GM21423 (cell line): ENCODE data around the gene CYP11A1.

Experiments used
- ATAC-seq: cut with Tn5 transposase; IDR thresholded peaks from one replicate; pipeline ENCODE4 v1.9.1; 2021; ENCODE audit warnings: mild to moderate bottlenecking, moderate library complexity; ENCODE audit not compliant: unreplicated experiment

Gene CYP11A1

DNA sequence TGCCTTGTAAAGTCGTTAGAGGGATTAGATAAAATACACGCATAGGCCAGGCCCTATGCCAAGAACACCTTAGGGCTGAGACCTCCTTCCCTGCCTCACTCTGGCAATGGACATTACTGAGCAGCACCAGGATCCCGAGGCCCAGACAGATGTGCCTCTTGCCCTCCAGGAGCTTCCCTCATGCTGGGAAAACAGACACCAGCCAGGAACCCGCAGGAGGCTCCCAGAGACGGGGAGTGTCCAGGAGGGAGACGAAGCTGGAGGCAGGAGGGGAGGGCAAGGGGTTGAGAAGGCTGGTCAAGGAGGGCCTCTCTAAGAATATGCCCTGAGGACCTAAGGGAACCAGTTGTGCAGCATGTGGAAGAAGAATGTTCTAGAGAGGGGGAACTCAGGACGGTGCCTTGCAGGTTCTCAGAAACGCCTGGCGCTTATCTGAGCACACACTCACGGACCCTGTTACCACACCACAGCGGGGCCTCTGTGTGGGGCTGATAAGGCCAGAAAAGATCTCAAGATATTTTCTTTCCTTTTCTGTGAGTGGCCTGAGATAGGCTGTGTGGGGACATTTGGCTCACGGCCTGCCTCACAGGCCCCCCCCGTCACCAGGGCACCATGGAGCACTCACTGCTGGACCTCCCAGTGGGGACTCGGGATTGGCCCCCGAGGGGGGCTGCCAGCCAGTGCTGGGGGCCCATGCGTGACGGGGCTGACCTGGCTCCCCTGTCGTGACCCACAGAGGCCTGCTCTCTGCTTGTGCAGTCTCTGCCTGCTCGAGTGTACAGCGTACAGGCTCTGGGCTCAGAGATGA, 22.0 kb upstream of the CYP11A1 start:
- no peak for ATAC-seq

DNA sequence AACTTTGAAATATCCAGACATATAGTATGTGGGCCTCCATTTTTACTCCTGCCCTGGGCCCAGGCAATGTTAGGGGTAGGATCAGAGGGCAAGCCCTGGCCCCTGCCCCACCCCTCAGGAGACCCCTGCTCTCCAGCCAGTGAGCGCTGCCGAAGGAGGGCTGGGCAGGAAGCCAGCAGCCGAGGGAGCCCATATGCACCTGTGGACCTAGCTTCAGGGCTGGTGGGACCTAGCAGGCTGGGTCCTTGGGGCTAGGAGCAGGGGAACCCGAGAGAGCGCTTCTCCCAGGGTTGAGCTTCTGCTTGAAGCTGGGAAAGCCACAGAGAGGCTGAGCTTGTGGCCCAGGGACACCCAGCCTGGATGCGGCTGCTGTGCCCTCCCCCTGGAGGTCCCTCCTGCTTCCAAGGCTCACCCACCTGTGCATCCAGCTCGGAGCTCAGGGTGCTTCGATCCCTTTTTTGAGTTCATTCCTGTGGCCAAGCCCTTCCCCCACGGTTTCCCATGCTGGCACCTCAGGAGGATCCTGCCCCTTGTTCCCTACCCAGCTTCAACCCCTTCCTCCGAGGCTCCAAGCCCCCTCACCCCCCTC, 21.0 kb upstream of the CYP11A1 start:
- no peak for ATAC-seq

DNA sequence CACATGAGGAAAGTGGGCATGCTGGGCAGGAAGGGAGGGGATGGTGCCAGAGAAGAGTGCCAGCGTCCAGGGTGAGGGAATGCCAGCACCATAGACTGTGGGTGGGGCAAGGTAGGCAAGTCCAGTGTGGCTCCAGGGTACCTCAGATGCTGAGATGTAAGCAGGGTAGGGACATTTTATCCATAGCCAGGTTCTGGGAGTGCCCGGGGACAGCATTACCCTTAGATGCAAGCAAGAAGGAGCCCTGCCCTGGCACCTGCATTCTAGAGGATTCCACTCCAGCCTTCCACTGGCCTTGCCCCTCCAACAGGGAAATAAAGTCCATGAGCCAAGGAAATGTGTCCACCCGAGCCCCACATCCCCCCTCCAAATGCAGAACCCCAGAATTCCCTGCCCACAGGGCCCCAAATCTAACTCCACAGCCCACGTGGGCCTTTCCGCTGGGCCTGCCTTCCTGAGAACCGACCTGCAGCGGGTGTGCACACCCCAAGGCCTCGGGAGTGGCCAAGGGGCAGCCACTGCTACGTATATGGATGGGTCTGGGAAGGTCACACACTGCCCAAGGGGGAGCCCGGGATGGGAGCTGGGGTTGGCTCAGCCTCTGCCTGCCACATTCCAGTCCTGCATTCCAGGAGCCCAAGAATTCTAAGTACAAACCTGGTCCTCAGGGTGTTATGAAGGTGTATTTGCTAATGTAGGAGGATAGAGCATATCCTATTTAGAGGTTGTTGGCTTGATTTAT, 20.3 kb upstream of the CYP11A1 start:
- ATAC-seq, result no peak

DNA sequence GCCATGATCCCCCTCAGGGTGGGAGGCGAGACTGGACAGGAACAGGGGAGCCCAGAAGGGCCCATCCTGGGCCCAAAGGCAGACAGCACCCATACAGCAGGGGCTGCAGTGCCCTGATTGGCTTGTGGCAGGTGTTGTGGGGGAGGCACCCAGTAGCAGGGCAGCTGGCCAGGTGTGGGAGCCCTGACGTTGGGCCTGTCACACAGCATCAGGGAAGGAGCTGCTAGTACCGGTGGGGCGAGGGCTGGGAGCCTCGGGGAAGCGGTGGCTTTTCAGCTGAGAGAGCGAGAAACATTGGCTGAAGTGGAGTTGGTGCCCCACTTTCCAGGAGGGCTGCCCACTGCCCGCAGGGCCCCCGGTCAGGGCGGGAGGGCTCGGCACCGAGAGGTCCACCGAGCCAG, 19.7 kb upstream of the CYP11A1 start:
- no peak for ATAC-seq

DNA sequence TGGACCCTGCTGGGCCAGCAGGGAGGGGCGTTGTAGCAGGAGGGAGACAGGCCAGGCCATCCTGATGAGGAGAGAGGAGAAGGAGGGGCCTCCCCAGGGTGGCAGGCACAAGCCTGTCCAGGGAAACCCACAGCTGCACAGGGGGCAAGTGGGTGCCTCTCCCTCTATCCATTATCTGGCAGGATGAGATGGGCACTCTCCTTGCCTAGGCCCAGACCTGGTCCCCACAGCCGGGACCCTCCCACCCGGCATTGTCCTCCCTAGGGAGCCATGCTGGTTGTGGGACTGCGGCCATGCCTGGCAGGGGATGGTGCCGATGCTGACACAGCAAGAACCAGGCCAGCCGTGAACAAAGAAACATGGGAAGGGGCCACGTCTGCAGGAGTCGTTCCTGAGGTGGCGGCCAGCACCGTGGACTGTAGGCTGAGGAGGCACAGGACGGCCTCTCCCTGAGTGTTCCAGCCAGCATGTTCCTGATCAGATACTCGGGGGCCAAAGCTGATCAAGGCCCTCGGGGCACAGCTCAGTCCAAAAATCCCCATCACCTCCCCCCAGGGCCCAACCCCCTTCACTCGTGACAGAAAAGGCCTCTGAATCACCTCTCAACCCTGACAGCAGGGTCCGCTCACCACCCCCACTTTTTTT, 19.2 kb upstream of the CYP11A1 start:
- no peak for ATAC-seq

DNA sequence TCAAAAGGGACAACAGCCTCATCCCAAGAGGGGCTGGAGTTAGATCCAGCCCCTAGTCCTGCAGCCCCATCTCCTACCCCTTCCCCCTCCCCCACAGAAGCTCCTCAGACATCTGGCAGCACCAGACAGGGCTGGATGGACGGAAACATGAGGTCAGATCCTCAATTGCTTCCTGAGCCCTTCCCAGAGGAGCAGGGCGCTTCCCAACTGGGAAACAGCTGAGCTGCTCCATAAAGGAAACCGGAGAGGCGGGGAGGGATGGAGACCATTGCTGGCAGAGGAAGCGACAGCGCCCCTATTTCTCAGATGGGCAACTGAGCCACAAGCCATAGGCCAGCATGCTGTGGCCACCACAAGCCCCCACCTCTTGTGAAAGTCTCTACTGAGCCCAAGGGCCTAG, 18.3 kb upstream of the CYP11A1 start:
- ATAC-seq, result no peak

DNA sequence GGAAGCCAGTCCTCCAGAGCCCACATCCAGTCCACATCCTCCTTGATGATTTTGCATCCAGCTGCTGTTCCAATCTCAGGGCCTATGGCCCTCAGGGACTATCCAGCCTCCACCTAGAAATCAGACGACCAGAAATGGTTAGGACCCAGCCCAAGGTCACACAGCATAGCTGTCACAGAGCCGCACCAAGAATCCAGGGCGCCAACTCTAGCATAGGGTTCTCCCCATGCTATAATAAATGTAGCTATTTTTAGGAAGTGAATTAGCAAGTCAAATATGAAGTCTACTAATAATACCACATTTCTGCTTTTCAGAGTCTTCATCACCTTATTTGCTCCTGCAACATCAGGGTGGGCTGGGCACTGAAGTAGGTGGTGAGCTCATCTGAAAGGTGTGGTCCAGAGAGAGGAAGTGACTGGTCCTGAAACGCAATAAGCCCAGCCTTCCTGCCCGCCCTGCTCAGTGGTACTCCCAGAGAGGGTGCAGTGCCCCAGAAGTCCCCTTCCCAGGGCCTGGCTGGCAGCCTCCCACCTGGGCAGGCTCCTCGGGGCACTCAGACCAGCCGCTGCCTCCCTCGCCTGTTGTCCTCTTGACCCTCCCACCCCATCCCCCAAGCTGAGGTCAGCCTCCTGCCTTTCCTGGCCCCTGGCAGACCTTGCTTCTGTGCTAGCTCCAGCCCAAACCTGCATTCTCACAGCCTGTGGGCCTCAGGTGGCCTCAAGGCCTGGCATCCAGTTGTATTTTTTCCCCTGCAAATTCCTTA, 17.6 kb upstream of the CYP11A1 start:
- ATAC-seq, result peak; percentile 54

DNA sequence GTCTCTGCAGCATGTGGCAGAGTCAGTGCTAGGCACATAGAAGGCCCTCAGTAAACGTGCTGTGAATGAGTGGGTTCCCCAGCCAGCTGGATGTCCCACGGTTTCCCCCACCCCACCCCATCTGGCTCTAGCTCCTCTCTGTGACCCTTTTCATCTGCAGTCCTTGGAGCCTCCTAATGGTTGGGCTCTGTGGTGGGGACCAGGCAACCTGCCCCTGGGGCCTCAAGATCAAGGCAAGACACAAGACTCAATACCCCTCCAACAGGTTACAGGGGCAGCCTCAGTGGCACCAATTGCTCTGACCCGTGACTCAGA, 17.1 kb upstream of the CYP11A1 start:
- no peak for ATAC-seq

DNA sequence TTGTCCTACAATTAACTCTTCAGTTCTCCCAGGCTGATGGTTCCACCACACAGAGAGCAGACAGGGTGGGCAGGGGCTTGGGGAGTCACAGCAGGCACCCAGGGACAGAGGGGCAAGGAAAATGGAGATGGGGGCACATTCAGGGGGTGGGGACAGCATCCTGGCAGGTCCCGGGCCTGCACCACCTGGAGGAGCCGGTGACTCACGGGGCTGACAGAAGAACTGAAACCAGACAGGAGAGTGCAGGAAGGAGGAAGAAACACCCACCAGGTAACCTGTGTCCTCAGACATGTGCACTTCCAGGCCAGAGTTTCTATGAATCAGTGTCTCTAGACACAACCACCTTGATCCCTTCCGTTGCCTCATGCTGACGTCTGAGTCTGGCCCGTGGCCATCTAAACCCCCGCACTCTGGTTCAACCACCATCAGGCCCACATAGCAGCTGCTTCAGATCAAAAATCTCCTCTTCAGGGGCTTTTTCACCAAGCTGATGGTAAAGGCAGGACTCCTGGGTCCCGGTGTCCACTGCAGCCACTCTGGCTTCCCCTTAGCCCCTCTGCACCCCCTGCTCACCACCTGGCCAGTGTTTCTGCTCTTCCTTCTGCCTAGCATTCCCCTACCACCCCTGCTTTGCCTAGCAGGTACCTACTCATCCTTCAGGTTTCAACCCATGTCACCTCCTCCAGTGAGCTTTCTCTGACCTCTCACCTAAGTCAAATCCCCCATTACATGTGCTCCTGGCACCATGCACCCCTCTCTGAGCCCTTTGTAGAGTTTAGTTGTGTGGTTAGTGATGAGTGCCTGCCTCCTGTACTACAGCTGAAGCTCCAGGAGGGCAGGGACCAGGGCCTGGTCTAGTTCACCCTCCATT, 16.5 kb upstream of the CYP11A1 start:
- peak; percentile 51 for ATAC-seq

DNA sequence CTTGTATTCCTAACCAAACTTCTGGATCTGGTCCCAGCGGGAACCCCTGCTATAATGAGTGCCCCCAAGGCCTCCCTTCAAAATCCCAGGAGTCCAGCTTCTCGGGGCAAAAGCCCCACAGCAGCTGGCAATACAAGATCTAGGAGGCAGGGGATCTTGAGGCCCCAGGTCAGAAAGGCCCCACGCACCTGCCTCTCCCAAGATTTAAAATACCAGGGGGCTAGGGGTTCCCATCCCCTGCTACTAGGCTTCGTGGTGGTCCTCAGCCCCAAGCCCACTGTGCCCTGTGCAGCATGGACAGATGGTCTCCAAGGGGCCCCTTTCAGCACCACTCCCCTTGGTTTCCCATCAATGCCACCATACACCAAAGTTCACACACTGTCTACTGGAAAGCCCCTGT, 15.8 kb upstream of the CYP11A1 start:
- ATAC-seq, result no peak

DNA sequence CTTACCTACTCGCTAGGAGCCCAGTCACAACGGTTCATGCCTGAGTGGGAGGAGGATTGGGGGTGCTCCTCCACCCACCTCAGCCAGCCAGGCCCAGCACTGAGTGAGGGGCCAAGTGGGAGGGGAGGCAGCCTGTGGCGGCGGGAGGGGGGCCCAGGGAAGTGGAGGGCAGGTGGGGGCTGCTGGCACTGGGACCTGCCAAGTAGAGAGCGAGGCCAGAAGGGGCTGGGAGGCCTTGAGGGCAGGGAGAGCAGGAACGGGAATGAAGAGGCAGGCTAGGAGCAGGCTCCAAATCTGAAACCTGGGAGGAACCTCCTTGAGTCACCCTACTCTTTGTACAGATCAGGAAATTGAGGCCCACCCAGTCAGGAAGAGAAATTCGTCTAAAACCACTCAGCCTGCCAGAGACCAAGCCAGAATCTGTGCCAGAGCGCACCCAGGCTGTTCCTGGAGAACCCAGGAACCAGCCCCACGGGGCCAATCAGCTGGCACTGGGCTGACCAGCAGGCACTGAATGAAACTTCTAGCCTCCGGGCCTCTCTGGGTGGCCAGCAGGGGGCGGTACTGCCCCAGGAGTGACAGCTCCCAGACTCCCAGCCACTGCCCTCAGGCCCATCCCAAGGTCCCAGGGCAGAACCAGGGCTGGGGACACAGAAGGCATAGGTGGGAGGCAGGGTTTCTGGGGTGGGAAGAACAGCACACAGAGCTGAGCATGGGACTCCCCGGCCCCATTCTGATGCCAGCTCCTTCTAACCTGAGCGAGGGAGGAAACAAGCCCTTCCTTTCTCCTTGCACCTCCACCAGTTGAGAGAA, 14.8 kb upstream of the CYP11A1 start:
- no peak for ATAC-seq

DNA sequence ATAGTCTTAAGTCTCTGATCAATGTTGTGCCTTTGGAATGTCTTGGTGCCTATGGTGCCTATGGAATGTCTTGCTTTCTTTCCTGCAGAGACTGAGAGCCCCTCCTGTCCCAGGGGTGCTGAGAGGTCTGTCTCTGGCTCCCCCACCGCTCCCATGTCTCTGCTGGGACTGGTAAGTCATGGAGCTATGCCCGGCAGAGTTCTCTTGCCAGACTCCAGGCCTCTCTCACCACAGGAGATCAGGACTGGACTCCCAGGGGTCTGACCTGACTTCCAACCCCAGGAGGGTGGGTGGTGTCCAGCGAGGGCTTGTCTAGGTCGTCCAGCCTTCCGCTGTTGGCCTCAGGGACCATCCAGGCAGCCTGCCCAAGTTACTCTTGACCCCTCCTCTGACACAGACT, 14.0 kb upstream of the CYP11A1 start:
- ATAC-seq, result no peak

DNA sequence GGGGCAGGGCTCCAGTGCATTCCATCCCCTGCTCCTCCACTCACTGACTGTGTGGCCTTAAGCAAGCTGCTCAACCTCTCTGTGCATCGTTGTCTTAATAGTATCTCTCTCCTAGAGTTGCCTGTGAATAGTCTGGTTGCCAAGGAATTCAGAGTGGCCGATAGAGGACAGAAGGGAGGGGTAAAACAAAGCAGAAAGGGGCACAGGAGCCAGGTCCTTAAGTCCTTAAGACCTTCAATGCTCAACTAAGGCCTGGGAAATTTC, 13.7 kb upstream of the CYP11A1 start:
- ATAC-seq, result no peak

DNA sequence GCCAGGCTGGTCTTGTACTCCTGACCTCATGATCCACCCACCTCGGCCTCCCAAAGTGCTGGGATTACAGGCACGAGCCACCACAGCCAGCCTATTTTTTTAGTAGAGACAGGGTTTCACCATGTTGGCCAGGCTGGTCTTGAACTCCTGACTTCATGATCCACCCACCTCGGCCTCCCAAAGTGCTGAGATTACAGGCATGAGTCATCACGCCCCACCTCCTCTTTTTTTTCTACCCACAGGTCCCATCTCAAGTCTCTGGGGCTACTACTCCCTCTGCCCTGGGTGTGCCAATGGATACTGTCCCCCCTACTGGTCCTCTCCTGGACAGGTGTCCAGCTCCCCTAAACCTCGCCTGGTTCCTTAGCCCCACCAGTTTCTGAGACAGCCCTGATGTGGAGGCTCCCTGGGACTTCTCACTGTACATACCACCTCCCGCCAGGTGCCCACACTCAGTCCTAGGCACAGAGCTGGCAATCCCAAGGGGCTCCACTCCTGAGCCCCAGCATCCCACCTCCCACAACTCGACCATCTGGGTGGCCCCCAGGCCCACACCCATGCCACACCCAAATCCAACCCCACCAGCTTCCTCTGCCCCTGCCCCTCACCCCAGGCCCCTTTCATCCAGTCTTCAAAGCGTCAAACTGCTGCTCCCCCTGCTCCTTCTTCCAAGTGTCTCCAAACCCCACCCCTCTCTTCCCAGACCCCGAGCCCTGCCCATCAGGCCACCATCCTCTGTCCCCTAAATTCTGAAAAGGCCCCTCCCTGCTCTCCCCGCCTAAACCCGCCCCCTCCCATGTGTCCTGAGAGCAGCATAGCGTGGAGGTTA, 13.1 kb upstream of the CYP11A1 start:
- ATAC-seq, result no peak

DNA sequence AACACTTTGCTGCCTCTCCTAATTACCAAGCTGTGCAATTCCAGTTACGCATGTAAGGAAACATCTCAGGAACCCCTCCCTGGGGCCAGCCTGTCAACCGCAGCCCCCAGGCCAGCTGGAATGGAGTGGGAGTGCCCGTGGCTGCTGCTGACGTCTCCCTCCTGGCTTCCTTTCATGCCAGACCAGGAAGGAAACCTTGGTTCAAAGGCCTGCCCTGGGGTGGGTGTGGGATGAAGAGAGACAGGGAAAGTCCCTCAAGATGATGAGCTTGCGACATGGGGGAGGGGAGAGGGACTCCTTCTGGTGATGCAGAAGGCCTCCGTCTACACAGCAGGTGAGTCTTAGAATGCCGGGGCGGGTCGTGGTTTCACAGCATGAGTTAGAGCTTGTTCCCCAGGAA, 11.4 kb upstream of the CYP11A1 start:
- ATAC-seq, result no peak

DNA sequence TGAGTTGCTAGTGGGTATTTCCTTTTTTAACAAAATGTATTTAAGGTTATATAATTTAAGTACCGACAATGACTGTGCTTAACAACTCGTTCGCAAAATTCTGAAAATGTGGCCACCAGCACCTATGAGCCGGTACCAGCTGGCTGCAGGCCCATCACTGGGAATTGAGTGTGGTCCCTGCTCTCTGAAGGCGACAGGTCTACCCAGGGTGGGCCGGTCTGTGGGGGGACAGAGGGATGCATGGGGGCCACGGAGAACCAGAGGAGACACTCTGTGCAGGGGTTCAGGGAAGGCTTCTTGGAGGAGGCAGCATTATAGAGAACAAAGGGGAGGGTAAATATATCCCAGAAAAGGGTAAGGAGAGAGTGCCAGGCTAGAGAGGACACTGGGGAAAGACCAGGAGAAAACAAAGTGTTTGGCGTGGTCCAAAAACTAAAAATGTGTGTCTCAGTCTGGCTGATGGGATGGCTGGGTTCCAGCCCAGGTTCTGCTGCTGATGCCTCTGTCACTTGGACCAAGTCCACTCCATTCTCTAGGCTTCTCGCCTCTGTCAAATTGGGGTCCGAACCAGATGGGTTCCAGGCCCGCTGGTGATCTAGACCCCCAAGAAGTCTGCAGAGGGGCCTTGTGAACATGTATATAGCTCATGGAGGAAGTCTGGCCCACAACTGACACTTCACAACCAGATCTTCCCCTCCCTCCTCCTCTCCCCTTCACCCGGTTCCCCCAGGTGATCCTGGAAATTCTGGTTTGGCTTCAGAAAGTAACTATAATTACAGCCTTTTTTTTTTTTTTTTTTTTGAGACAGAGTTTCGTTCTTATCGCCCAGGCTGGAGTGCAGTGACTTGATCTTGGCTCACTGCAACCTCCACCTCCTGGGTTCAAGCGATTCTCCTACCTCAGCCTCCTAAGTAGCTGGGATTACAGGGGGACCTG, 10.7 kb upstream of the CYP11A1 start:
- no peak for ATAC-seq

DNA sequence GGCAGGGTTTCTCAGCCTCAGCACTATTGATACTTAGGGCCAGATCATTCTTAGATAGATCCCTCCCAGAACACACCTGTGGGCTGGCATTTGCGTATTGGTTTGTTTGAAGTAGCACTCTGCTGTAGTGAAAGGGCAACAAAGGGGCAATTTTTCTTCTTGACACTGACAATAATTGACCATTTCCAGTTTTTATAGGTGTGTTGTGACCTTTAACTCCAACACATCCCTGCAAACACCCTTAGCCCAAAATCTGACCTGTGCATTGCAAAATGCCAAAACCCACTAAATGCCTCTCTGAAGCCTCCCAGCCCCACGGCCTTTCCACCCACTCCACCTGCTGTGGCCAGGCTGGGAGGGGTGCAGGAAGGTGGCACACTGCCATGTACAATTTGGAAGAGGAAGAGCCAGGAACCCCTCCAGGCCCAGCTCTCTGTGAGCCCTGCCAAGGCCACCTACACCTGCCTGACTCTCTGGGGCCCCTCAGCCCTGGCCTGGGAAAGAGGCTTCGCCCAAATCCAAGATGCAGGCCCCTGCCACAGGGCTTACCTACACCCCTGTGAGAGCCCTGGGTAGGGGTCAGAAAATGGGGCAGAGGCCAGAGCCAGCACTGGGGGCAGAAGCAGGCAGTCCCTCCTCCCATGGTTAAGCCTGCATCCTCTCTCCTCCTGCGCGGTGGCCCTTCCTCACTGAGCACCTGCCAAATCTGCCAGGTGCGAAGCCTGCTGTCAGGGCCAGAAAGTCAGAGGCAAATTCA, 9.6 kb upstream of the CYP11A1 start:
- no peak for ATAC-seq
